Natural killer cell (primary cell): Measurements from ENCODE around the gene FILIP1L. TPM values are rescaled to one million over a fixed set of nuclear protein-coding genes. Genes with fewer than 3 reads are reported as not detected.

Source experiments
- ATAC-seq, 3 donors: fragments of 150-1000 bp in 2 of 3; fragments of 200-7000 bp in 1 of 3; cut with Tn5 transposase; 1 replicate in 1 of 3; 2 replicates in 2 of 3; pipeline ENCODE4 v1.10.0; 2021; ENCODE audit warnings: mild to moderate bottlenecking in 2 of 3, moderate library complexity in 2 of 3
- DNase-seq, 2 donors: peaks; one replicate each; pipeline versions ENCODE4 v3.0.0 to v3.0.0-alpha.2; 2013 to 2021; ENCODE audit warnings: mixed read lengths in 1 of 2
- H3K27ac ChIP-seq: one replicate; pipeline ENCODE4 v1.5.1; 2013; ENCODE audit warnings: mild to moderate bottlenecking, low read length
- H3K27me3 ChIP-seq: one replicate; pipeline ENCODE4 v1.6.1; 2013; ENCODE audit warnings: low read length; ENCODE audit not compliant: control insufficient read depth, insufficient read depth
- H3K36me3 ChIP-seq: one replicate; pipeline ENCODE4 v1.6.1; 2013; ENCODE audit warnings: low read length; ENCODE audit not compliant: control insufficient read depth, insufficient read depth
- H3K4me1 ChIP-seq: one replicate; pipeline ENCODE4 v1.6.1; 2013; ENCODE audit warnings: low read length; ENCODE audit not compliant: control insufficient read depth, insufficient read depth
- H3K4me3 ChIP-seq: one replicate; pipeline ENCODE4 v1.5.1; 2013; ENCODE audit warnings: low read length
- H3K9me3 ChIP-seq: one replicate; pipeline ENCODE4 v1.6.1; 2013; ENCODE audit warnings: low read length; ENCODE audit not compliant: control insufficient read depth, insufficient read depth
- H3K27ac Mint-ChIP-seq, 2 donors: one replicate each; pipeline ENCODE4 v1.8.0; 2022; ENCODE audit warnings: mild to moderate bottlenecking in 2 of 2, mixed read lengths in 2 of 2, moderate library complexity in 1 of 2
- H3K27me3 Mint-ChIP-seq, 2 donors: one replicate each; pipeline ENCODE4 v1.8.0; 2022; ENCODE audit warnings: low read depth in 2 of 2, mixed read lengths in 2 of 2
- H3K36me3 Mint-ChIP-seq: one replicate; pipeline ENCODE4 v1.8.0; 2022; ENCODE audit warnings: mixed read lengths
- H3K4me1 Mint-ChIP-seq, 2 donors: one replicate each; pipeline ENCODE4 v1.8.0; 2022; ENCODE audit warnings: mixed read lengths in 2 of 2
- H3K4me3 Mint-ChIP-seq: one replicate; pipeline ENCODE4 v1.8.0; 2022; ENCODE audit warnings: mild to moderate bottlenecking, moderate library complexity, mixed read lengths
- H3K9me3 Mint-ChIP-seq, 2 donors: one replicate each; pipeline ENCODE4 v1.8.0; 2022; ENCODE audit warnings: mixed read lengths in 2 of 2
- CTCF ChIP-seq: fragments of 200-600 bp; IDR thresholded peaks from one replicate; pipeline ENCODE4 v1.8.0; 2022; ENCODE audit warnings: antibody characterized with exemption
- WGBS: methylation state at CpG from one replicate; pipeline ENCODE4 v1.1.7; 2013; ENCODE audit warnings: missing lambda C conversion rate; ENCODE audit not compliant: insufficient coverage; 5-methylcytosine and 5-hydroxymethylcytosine counted together
- intact Hi-C: fragments of 100-400 bp; cut with micrococcal nuclease; formaldehyde crosslinking; loops from one replicate; pipeline ENCODE4 v1.14.2; 2022
- total RNA-seq, 4 donors: library from RNA; stranded (reverse); fragments of 120-200 nt in 1 of 4; gene quantifications; one replicate each; pipeline versions ENCODE4 v1.2.3 to v1.2.4, GENCODE V29; 2013 to 2022

The FILIP1L gene
- total RNA-seq, 3 donors from 2014 or later (not counting 1 experiment from before 2014, with no cell fraction given): 0.12 TPM; not detected in 2

GRCh38 chr3:99838755-99839154 lies 275.5 kb downstream of the FILIP1L start:
- H3K36me3 ChIP-seq: no peaks in the 10 kb centered on the region
- TF ChIP-seq CTCF: no peak
- H3K4me3 Mint-ChIP-seq: no peak overlapping the region
- no peaks in the 10 kb centered on the region for H3K36me3 Mint-ChIP-seq
- no peaks in the 10 kb centered on the region for H3K4me1 Mint-ChIP-seq
- H3K9me3 ChIP-seq: no peaks in the 10 kb centered on the region
- intact Hi-C loops: no loop called here
- no peaks in the 10 kb centered on the region for H3K4me1 ChIP-seq
- ATAC-seq: no peak
- no peaks in the 10 kb centered on the region for H3K27me3 Mint-ChIP-seq
- H3K4me3 ChIP-seq: no peak overlapping the region
- no peaks in the 10 kb centered on the region for H3K9me3 Mint-ChIP-seq
- H3K27ac Mint-ChIP-seq: no peak overlapping the region
- no peaks in the 10 kb centered on the region for H3K27me3 ChIP-seq
- DNase-seq: no peak
- H3K27ac ChIP-seq: no peak overlapping the region

- TF ChIP-seq CTCF: no peak
- Histone ChIP-seq H3K4me1 (no peaks in the 10 kb centered on the region), H3K4me3 (no peak overlapping the region), H3K36me3 (no peaks in the 10 kb centered on the region), H3K9me3 (no peaks in the 10 kb centered on the region), H3K27ac (no peak overlapping the region), H3K27me3 (no peaks in the 10 kb centered on the region)
- Mint-ChIP-seq H3K27ac (no peak overlapping the region), H3K9me3 (no peaks in the 10 kb centered on the region), H3K36me3 (no peaks in the 10 kb centered on the region), H3K4me3 (no peak overlapping the region), H3K4me1 (no peaks in the 10 kb centered on the region), H3K27me3 (no peaks in the 10 kb centered on the region)
- intact Hi-C loops: no loop called here
- WGBS: 92% methylated on average over 1 of the region's 1 CpG
- DNase-seq (no peak), ATAC-seq (no peak)
Observed at GRCh38 chr3:99837715-99838114, 276.6 kb downstream of the FILIP1L start.

- no peak overlapping the region for H3K4me3 ChIP-seq
- ATAC-seq: no peak
- Mint-ChIP-seq H3K4me1 (no peaks in the 10 kb centered on the region), H3K4me3 (no peak overlapping the region), H3K36me3 (no peaks in the 10 kb centered on the region), H3K9me3 (no peaks in the 10 kb centered on the region), H3K27ac (no peak overlapping the region), H3K27me3 (no peaks in the 10 kb centered on the region)
- no peaks in the 10 kb centered on the region for H3K27me3 ChIP-seq
- no peak for DNase-seq
- H3K27ac ChIP-seq: no peak overlapping the region
- whole genome bisulfite sequencing: 97% methylated on average over 2 of the region's 3 CpGs
- intact Hi-C loops: no loop called here
- TF ChIP-seq CTCF: no peak
- H3K36me3 ChIP-seq: no peaks in the 10 kb centered on the region
- H3K9me3 ChIP-seq: no peaks in the 10 kb centered on the region
- H3K4me1 ChIP-seq: no peaks in the 10 kb centered on the region
Observed at GRCh38 chr3:99836681-99837080, 277.6 kb downstream of the FILIP1L start.

GRCh38 chr3:99834211-99834957 lies 279.9 kb downstream of the FILIP1L start:
- no peak overlapping the region for H3K27ac Mint-ChIP-seq
- Histone ChIP-seq H3K36me3 (no peaks in the 10 kb centered on the region), H3K9me3 (no peaks in the 10 kb centered on the region), H3K4me1 (no peaks in the 10 kb centered on the region), H3K4me3 (no peak overlapping the region), H3K27me3 (no peaks in the 10 kb centered on the region), H3K27ac (no peak overlapping the region)
- ATAC-seq (no peak), DNase-seq (no peak)
- no peak for TF ChIP-seq CTCF
- 93% methylated on average over 2 of the region's 2 CpGs for WGBS
- no peaks in the 10 kb centered on the region for H3K36me3 Mint-ChIP-seq
- intact Hi-C loops: no loop called here
- H3K9me3 Mint-ChIP-seq: no peaks in the 10 kb centered on the region
- H3K4me3 Mint-ChIP-seq: no peak overlapping the region
- H3K27me3 Mint-ChIP-seq: no peaks in the 10 kb centered on the region
- no peaks in the 10 kb centered on the region for H3K4me1 Mint-ChIP-seq
